Epidermal melanocyte (primary cell): ENCODE measurements around the gene RPS19.
"Not testable (repeated sequence)": the region's sequence is repeated elsewhere in the genome, so short reads cannot be mapped to it uniquely, and the experiment has no call there.

Experiments used
- DNase-seq: peaks from one replicate; pipeline ENCODE4 v3.0.0; 2011; ENCODE audit warnings: low spot score; ENCODE audit not compliant: insufficient read length

RPS19 gene

DNA sequence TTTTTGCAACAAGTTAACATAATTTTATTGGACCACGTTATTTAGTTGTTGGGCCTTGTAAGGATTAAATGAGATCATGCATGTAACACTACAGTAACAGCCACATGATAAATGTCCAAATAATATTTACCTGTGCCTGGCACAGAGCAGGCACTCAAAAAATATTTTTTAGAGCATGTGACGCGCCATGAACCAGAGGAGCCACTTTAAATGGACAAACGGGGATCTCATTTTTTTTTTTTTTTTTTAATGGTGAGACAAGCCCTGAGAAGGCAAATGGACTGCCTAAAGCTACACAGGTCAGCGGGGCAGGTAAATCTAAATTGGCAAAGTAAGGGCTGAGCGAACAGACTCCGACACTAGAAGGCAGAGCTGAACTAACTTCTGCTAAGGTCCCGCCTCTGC is 840 bp upstream of the RPS19 start:
- DNase-seq, result no peak

DNA sequence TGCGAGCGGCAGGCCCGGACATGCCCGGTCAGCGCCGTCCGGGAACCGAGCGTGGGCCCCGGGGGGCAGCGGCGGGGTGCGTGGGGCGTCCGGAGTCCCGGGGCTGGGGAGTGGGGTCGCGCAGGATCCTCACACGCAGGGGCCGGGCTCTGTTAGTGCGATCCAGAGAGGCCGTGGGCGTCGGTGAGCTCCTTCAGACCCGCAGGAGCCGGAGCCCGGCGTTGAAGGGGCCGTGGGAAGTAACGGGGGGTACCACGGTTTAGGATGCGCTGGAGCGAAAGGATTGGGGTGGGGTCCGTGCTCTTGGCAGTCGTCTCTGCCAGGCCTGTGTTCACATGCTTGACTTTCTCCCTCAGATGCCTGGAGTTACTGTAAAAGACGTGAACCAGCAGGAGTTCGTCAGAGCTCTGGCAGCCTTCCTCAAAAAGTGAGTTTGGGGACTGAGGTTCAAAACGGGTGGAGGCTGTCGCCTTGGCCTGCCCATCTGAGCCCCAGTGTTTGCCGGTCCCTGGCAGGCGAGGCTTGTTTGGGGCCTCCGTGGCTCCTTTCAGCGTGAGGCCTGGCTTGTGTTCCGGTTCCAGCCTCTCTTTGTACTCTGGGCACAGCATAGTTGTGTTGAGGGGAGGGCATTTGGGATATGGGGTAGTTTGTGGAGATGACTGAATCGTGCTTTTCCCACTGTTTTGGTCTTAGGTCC is 512 bp downstream of the RPS19 start:
- DNase-seq, result peak; percentile 16

- DNase-seq, result peak; percentile 13
Observed at GRCh38 chr19:41861116-41861768, 1.2 kb downstream of the RPS19 start.

DNA sequence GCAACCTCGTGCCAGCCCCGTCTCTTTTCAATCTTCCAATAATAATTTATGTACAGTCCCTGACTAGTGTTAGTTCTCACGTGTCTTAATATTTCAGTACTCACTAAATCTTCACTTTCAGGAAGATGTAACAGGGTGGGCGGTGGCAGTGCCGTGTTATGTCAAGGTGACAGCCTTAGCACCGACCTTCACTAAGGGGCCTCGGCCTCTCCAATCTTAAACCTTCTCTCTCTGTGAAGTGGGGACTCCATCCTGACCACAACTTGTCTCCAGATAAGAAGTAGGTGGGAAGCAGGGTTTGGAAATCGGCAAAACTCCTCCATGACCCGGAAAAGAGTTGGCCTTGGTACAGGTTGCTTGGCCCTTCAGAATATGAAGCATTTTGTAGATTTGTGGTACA is 1.8 kb downstream of the RPS19 start:
- DNase-seq, result peak; percentile 2

DNA sequence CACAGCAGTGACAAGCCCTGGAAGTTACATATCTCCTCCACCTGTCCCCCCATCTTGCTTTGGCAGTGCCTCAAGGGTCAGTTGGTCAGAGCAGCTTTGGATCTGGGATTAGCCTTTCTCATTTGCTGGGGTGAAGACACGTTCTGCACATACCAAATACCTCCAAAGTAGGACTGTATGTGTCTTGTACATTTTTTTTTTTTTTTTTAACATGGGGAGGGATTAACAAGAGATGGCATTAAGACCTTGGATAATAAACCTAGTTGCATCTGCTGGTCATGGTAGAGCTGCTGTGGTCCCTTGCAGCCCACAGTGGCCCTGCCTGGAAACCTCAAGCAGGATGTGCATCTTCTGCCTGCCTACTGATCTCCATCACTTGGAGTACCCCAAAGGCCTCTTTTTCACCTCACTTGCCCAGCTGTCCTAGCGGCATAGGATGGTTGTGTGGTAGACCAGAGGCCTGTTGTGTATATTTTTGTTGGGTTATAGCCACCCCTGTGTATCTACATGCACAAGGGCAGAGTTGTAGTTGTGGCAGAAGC is 2.5 kb downstream of the RPS19 start:
- DNase-seq, result no peak

DNA sequence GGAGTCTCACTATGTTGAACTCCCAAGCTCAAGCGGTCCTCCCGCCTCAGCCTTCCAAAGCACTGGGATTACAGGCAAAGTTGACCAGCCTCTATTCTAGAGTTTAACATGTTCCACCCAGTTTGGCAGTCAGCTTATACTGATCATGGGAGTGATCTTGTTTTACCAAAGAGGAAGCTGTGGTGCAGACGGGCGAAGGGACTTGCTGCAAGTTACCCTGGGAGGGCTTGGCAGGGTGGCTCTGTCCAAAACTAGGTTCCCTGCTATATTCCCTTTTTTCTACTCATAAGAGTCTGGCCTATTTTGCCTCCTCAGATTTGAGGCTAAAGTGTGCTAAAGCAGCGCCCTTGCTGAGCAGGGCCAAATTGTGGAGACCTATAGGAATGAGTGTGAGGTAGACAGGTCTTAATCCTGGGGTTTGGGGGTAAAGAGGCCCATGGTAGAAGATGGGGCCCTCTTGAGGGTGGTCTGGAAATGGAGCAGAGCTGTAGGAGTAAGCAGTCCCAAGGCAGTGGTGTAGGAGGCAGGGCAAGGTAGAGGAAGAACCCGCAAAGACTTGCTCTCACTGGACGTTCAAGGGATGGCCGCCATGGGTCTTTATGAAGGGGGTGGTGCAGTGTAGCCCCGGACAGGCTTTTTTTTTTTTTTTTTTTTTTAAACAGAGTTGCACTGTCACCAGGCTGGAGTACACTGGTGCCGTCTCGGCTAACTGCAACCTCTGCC is 3.3 kb downstream of the RPS19 start:
- DNase-seq, result no peak

GRCh38 chr19:41864374-41864773 is 4.3 kb downstream of the RPS19 start:
- no peak for DNase-seq

DNA sequence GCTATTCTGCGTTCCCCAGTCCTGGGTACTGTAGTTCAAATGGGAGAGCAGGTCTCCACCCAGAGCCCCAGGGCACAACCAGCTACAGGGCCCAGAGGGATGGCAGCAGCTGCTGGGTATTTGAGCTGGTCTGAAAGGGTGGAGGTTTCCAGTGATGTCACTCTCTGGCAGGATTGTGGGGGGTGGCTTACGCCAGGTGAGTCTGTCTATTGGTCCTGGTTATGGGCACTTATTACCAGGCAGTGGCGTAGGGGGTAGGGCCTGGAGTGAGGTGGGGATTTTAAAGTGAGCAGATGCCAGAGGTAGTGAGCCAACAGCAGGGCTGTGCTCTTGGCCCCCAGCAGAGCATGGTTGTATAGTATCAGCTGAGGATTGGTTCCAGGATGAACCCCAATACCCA is 6.2 kb downstream of the RPS19 start:
- DNase-seq, result no peak

GRCh38 chr19:41868120-41868988 is 8.3 kb downstream of the RPS19 start:
- no peak for DNase-seq

GRCh38 chr19:41868989-41869300 is 8.9 kb downstream of the RPS19 start:
- no peak for DNase-seq

DNA sequence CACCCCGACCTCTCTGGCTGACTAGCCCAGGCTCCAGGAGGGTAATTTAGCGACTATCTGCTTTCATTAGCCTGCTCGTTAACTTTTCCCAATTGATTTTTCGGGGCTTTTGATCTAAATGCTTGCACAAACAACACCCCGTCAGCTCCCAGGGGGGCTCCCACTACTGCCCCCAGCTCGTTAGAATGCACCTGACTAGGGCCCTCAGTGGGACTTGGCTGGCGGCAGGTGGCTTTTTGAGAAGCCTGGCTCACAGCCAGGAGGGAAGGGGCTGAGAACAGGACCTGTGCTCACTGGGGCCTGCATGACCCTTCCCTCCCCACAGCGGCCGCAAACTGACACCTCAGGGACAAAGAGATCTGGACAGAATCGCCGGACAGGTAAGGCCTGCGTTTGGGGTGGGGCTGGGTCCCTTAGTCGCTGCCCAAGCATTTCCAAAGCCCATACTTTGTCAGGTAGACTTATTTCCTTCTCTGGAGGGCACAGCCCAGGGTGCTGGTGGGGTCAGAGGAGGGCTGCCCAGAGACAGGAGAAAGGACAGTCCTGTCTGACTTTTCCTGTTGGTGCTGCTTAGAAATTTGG is 9.4 kb downstream of the RPS19 start:
- DNase-seq, result no peak

GRCh38 chr19:41870401-41870873 is 10.4 kb downstream of the RPS19 start:
- no peak for DNase-seq

DNA sequence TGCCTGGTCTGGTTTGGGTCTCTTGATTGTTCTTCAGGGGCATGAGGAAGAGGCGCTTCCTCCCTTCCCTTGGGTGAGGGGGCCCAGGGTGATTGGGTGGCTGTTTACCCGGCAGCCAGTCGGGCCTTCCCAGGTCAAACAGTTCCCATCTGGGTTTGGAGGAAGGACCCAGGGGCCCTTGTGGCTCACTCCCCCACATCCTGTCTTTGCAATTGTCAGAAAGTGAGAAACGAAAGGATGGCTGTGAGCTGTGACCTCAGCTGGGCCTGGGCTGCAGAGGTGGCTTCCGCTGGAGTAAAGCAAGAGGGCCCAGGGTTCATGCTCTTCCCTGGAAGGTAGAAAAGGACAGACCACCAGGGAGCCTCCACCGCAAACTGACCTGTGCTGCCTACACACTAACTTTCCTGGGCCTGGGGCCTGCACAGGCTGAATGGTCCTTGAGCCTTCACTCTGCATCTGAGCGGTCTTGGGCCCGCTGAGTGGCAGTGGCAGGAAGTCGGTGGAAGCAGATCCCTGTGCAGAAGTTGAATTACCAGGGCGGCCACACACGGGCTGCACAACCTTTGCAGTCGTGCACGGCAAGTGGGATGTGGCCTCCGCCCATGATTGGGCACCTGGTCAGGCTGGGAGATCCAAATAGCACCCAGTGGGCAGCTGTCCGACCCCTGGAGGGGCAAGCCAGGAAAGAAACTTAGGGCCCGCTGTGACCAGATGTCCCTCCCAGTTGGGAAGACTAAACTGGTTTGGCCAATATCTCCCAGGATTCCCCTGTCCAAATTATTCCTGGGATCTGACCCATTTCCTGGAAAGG is 11.7 kb downstream of the RPS19 start:
- DNase-seq, result no peak

GRCh38 chr19:41872384-41872774 is 12.3 kb downstream of the RPS19 start:
- no peak for DNase-seq

DNA sequence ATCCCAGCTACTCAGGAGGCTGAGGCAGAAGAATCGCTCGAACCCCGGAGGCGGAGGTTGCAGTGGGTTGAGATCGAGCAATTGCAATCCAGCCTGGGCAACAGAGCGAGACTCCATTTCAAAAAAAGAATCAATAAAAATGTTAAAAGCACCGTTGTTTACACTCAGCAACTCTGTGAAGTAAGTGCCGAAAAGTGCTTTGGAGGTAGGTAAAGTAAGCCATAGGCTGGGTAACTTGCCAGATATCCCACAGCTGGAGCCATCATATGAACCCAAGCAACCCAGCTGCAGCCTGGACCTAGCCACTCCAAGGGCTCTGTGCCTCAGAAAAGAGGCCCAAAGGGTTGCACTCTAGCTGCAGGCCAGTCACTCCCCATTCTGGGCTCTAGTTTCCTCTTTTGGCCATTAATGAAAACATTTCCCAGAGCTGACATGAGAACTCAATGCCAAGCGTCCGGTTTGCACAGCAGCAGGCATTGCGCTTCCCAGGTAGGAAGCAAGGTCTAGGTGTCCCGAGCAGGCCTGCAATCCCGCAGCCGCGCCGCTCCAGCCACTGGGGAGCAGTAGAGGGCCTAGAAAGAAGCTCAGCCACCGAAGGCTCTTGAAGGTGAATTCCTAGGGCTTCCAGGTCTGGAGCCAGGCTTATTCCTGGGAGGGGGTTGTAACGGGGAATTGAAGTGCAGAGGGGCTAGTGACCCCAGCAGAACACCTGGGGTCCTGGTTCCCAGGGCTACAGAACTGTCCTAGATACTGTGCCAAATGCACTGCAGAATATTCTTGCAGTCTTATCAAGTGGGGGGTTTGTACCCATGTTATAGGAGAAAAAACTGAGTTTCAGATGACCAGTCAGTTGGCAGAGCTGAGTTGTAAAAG is 13.0 kb downstream of the RPS19 start:
- no peak for DNase-seq

DNA sequence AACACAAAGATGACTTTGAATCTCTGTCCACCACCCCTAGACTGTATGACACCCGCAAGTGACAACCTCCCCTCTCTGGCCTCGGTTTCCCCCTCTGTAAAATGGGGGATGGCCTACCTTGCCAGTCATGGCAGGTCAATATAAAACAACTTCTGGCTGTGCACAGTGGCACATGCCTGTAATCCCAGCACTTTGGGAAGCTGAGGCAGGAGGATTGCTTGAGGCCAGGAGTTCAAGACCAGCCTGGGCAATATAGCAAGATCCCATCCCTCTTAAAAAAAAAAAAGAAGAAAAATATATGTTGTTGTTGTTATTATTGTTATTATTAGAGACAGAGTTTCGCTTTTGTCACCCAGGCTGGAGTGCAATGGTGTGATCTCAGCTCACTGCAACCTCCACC is 15.9 kb downstream of the RPS19 start:
- not testable (repeated sequence) for DNase-seq

DNA sequence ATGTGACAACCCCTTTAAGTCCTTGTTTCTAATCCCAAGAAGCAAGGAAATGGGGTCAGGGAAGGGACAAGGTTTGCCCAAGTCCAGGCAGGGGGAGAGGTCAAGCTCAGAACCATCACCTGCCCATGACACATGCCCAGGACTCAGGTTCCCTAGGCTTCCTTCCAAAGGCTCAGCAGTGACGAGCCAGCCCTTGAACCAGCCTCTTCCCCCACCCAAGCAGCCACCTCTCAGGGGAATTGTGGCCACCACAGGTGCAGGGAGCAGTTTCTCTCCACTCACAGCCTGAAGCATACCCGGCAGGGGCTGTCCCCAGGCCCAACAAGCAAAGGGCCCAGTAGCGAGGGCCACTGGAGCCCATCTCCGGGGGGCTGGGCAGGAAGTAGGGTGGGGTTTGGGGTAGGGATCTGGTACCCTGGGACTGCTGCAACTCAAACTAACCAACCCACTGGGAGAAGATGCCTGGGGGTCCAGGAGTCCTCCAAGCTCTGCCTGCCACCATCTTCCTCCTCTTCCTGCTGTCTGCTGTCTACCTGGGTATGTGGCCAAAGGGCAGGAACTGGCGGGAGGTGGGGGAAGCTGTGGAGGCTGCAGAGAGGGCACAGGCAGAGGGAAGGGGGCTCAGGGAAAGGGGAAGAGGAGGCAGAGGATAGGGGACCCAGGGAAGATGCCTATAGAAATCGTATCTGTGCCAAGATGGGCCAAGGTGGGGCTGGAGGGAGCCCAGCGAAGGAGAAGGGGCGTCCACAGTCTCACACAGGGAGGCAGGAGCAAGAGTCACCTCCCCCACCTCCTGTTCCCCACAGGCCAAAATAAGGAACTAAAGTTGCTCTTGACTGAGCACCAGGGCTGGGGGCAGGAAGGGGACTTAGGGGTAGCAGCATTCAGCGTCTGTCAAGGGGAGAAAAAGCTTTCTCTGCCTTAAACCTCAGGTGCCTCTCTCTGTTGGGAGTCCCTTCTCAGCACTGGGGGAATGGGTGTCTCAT is 17.1 kb downstream of the RPS19 start, which contains the start of gene CD79A:
Gene CD79A (plus strand): TSS at position 433 of the 986 bp plus-strand sequence. CDS start 26 bp downstream, at position 459.
- DNase-seq, result no peak
